AG09309 (cell line): ENCODE results near the gene C6orf118.

Experiments used
- DNase-seq: peaks from one replicate; pipeline ENCODE4 v3.0.0-alpha.2; 2010; ENCODE audit warnings: low read depth
- H3K4me3 ChIP-seq: 2 replicates; pipeline ENCODE4 v1.5.1; 2011; ENCODE audit warnings: mild to moderate bottlenecking, low read depth, low read length, moderate library complexity; ENCODE audit not compliant: control insufficient read depth
- TF ChIP-seq, protein P1 (sequence below): IDR thresholded peaks from 2 replicates; pipeline ENCODE4 v1.5.1; 2011; ENCODE audit warnings: mild to moderate bottlenecking, low read depth, low read length, inconsistent platforms; ENCODE audit not compliant: insufficient read depth, control insufficient read depth; ENCODE audit errors: missing control alignments

Gene C6orf118

DNA sequence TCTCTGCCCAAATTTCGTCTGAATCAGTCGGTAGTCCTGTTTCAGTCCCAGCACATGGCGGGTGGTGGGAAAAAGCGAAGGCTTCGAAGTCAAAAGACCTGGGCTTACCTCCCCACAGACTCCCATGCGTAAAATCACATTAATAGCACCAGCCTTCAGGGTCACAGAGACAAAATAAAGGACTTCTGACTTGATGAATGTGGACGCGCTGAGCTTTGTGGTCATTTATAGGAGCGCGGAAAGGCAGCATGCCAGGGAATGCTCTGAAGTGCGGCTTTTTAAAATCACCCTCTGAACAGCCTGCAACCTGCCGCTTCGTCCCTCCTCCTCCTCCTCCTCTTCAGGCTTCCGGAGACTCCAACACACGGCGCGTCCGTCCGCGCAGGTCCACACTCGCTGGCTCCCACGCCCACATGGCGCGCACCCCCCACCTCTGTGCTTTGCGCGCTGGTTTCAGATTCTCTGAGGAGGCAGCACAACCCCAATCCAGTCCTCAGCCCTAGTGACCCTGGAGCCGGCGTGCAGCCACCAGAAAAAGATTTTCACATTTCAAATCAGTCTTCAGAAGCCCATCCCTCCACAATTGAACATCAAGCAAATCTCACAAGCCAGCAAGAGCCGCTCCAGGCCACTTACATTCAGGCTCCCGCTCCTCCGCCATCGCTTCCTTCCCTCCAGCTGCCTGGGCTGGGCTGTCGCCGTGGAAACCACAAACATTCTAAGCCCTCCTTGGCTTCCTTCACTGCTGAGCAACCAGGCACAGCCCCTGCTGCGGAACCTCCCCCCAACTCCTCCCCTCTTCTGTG, at the start of gene C6orf118:
C6orf118 (minus strand) TSS at position 680 of the 806 bp plus-strand sequence; CDS start at position 661, 19 bp downstream.
- TF ChIP-seq, protein P1, sequence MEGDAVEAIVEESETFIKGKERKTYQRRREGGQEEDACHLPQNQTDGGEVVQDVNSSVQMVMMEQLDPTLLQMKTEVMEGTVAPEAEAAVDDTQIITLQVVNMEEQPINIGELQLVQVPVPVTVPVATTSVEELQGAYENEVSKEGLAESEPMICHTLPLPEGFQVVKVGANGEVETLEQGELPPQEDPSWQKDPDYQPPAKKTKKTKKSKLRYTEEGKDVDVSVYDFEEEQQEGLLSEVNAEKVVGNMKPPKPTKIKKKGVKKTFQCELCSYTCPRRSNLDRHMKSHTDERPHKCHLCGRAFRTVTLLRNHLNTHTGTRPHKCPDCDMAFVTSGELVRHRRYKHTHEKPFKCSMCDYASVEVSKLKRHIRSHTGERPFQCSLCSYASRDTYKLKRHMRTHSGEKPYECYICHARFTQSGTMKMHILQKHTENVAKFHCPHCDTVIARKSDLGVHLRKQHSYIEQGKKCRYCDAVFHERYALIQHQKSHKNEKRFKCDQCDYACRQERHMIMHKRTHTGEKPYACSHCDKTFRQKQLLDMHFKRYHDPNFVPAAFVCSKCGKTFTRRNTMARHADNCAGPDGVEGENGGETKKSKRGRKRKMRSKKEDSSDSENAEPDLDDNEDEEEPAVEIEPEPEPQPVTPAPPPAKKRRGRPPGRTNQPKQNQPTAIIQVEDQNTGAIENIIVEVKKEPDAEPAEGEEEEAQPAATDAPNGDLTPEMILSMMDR, result no peak
- DNase-seq, result peak; percentile 1
- peak within 1 kb of the TSS; percentile 35 for H3K4me3 ChIP-seq

DNA sequence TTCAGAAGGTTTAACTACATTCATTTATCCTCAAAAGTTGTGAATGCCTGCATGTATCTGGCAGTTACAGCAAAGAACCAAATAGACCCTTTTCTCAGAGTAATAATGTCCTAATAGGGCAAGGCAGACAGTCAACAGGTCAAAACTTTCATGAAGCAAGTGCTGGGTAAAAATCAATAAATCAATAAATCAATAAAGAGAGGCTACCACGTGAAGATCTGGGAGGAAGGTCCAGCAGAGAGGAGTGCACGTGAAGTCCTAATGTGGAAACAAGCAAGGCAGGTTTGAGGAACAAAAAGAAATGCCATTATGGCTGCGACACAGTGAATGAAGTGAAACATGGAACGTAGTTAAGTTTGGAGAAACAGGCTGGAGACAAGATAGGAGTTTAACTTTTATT, 36.3 kb upstream of the C6orf118 start:
- no peak overlapping the region for H3K4me3 ChIP-seq
- DNase-seq, result no peak

DNA sequence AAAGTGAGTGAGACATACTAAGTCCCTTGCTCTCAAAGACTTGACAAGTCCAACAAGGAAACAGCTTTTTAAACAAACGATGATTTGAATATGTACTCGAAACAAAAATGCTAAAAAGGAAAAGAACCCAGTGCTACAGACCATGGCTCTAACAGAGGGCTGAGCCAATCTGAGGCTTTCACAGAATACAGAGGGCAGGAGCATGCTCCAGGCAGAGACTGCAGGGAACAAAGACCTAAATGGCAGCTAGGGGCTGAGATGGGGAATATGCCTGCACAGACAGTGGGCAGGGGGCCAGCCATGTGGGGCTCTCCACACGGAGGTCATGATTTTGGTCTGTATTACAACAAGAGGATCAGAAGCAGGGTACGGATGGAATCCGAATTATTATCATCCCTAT, 31.1 kb upstream of the C6orf118 start:
- TF ChIP-seq, protein P1, result no peak
- DNase-seq, result no peak
- no peak overlapping the region for H3K4me3 ChIP-seq

More for the DNA sequence above, 36.3 kb upstream of the C6orf118 start:
- TF ChIP-seq, protein P1, result no peak

DNA sequence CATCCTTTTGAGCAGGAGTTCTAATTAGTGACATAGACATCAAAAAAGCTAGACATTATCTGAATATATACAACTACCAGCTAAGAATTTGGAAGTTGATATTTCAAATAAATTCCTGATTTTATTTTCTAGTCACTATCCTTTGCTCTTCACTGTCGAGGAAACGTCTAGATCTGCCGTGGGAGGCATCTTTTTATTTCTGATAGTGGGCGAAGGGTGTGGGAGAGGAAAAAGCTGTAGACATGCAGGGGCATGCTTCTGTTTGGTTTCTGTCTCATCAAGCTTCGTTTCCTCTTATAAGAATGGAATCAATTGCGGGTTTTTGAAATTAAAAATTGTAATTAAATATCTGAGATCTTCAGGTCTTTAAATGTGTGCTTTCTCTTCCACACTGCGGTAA, 16.2 kb upstream of the C6orf118 start:
- TF ChIP-seq, protein P1, result no peak
- no peak for DNase-seq
- H3K4me3 ChIP-seq, result no peak overlapping the region

DNA sequence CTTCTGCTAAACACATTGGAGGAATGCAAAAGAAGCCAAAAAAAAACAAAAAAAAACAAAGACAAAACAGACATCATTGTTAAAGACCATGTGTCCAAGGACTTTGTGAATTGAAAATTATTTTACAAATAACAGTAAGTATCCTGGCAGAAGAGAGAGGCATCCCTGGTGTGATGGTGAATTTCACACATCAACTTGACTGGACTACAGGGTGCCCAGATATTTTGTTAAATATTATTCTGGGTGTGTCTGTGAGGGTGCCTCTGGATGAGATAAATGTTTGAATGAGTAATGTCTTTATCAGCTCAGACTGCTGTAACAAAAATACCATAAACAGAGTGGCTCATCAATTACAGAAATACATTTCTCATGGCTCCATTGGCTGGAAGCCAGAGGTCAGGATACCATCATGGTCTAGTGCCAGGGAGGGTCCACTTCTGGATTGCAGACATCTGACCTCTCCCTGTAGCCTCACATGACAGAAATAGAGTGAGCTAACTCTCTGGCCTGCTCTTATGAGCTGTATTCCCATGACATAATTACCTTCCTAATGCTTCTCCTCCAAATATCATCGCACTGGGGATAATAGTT, 12.2 kb upstream of the C6orf118 start:
- no peak for DNase-seq
- no peak overlapping the region for H3K4me3 ChIP-seq
- TF ChIP-seq, protein P1, result no peak

DNA sequence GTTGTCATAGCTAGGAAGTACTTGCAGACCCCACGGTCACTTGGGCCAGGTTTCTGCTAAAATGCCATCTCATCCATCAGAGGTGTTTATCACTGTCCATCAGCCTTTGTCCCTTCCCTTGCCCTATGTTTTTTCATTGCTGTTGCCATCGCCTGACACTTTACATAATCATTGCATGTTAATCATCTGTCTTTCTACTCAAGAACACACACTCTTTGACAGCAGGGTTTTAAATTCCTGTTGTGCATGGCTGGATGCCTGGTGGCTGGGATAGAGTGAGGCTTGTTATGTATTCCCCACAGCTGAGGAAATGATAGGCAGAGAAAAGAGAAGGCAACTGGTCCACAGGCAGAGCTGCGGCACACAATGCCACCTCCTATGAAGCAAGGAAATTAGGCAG, 11.7 kb upstream of the C6orf118 start:
- DNase-seq, result no peak
- TF ChIP-seq, protein P1, result no peak
- no peak overlapping the region for H3K4me3 ChIP-seq
